Dermis lymphatic vessel endothelial cell (primary cell): ENCODE data around the gene TPM1. TPM values are rescaled to one million over a fixed set of nuclear protein-coding genes. Genes with fewer than 3 reads are reported as not detected.

Experiments
- total RNA-seq: library from RNA; depleted of rRNA; stranded (reverse); fragments of >200 nt; gene quantifications from 2 replicates; pipeline ENCODE4 v1.2.1, GENCODE V29; 2014

TPM1 gene
- total RNA-seq, result 164 and 181 TPM in 2 replicates

DNA sequence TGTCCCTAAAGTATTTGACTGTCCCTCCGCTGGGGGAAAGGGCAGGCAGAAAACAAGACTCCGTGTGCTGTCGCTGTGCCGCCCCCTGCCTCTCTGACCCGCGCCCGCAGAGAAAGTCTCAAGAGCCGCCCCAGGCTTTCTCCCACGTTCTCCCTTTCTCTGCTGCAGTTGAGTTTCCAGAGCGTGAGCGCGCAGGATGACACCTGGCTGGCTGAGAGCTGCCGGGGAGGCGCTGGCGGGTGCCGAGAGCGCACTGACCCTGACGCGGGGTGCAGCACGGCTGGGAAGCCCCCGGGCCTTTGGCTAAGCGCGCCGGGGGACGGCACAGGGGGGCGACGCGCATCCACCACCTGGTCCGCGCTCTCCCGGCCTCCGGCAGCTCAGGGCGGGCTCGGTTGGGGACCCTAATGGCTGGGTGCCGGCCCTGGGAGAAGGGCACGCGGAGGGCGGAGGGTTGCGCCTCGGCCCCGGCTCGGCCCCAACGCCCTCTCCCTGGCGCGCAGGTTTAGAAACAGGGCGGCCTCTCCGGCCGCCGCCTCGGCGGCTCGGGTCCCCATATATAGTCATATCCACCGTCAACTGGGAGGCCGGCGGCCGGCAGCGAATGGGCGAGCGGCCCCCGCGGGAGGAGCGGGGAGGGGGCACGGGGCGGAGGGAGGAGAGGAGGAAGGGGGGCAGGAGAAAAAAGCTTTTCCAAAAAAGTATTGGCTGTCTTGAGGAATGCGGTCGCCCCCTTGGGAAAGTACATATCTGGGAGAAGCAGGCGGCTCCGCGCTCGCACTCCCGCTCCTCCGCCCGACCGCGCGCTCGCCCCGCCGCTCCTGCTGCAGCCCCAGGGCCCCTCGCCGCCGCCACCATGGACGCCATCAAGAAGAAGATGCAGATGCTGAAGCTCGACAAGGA, at the start of gene TPM1:
Gene TPM1 (plus strand): TSS at position 774 of the 903 bp plus-strand sequence. CDS start 83 bp downstream, at position 857.

Other genes with a start within 250 kb of the TPM1 start
- 24.1 TPM in 2 replicates for gene LACTB, start 79.1 kb downstream of the TPM1 start, total RNA-seq
- gene RPS27L, start 114.7 kb downstream of the TPM1 start, total RNA-seq, result 256 and 303 TPM in 2 replicates
- gene RAB8B, start 146.9 kb downstream of the TPM1 start, total RNA-seq, result 73.9 and 84.5 TPM in 2 replicates
- gene APH1B, start 234.9 kb downstream of the TPM1 start, total RNA-seq, result 27.8 and 31.8 TPM in 2 replicates